GM18508 (cell line): ENCODE measurements around the gene CFAP46.
"Not testable (repeated sequence)": the region's sequence is repeated elsewhere in the genome, so short reads cannot be mapped to it uniquely, and the experiment has no call there.

ENCODE experiments used
- ATAC-seq: cut with Tn5 transposase; IDR thresholded peaks from one replicate; pipeline ENCODE4 v1.9.1; 2021; ENCODE audit warnings: moderate number of reproducible peaks; ENCODE audit not compliant: insufficient read depth, unreplicated experiment

Gene CFAP46

DNA sequence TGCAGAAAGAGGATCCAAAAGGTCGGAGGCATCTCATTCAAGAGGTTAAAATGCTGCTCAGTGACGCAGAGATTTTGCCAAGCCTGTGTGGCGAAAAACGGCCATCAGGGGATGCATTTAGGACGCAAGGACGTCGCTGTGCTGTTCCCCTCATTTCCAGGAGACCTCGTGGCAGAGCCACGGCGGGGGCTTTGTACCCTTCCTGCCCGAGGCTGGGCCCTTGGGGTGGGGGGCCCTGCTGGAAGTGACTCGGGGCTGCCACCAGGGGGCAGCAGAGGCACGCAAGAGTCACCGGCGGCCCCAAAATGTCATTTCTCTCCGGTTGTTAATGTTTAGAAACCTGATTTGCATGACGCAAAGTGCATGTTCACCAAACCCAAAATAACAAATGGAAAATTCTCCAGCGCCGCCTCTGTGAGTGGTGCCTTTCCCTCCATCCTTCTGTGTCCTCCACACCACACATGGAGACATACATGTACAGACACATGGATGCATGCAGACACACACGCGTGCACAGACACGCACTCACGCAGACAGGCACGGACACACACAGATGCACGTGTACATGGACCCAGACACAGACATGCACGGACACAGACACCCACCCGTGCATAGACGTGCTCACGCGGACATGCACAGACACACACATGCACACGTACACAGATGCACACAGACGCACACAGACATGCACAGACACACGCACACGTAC lies 105.4 kb downstream of the CFAP46 start:
- no peak for ATAC-seq

DNA sequence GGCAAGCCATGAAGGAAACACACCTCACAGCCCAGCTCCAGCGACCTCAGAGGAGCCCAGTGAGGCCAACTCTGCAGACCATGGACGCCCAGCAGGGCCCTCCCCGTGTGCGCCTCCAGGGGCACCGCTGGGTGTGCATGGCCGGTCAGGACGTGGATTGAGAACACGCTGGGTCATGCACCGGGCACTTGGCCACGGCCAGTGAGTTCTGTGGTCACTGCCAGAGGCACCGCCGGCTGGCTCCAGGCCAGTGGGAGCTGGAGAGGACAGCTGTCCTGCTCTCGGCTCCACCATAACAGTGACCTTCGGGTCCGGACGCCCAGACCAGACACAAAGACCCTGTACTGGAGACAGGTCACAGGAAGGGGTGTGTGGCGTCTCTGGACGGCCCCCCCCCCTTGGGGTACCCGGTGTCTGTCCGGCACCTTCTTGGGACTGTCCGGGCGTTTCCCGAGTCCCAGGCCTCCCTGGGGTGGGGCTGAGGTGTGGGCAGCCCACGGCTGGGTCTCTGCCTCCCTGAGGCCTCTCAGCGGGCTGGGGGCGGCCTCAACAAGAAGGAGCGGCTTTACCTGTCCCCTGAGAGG lies 106.0 kb downstream of the CFAP46 start:
- no peak for ATAC-seq

DNA sequence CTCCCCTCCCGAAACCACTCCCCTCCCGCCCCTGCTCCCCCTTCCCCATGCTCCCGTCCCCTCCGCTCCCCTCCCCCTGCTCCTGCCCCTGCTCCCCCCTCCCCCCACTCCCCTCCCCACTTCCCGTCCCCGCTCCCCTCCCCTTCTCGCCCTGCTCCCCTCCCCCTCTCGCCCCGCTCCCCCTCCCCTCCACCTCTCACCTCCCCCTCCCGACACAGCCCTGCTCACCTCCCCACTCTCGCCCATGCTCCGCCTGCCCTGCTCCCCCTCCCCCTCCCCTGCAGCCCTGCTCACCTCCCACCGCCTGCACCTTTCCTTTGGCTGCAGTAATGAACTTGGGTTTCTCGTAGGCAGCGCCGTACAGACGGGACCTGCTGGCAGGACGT lies 106.5 kb downstream of the CFAP46 start:
- no peak for ATAC-seq

DNA sequence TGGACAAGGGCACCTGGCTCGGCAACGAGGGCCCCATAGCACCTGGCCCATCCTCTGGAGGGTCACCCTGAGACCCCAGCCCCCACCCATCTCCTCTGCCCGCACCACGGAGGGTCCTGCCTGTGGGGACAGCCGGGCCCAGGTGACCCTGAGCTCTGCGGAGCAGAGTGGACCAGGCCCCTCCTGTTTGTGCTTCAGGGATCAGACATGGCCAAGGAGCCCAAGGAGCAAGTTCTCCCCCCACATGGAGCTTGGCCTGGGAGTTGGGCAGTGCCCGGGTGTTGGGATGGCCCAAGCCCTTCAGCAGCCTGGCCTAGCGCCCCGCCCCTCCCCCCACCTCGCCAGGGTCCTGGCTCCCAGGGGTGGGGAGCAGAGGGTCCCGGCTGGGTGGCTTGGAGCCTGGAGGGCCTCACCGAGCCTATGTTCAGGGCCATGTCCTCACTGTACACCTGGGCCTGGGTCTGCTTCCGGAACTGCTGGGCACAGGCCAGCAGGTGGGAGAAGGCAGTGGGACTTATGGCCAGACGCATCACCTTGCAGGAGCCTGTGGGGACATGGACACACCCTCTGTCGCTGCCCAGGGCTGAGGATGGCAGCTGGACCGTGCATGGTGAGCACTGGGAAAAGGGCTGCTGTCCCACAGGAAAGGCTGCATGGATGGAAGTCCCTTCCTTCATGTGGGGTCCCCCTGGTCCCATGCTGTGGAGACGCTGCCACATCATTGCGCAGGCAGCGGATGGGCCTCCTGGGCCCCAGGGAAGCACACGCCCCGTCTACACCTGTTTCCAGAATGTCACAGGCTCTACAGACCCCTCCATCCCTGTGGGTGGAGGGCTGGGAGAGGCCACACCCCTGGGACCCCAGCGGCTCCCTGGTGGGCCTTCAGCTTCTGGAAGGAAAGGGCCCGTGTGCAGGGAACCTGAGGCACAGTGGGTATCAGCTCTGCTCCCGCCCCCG lies 107.2 kb downstream of the CFAP46 start:
- ATAC-seq = no peak

DNA sequence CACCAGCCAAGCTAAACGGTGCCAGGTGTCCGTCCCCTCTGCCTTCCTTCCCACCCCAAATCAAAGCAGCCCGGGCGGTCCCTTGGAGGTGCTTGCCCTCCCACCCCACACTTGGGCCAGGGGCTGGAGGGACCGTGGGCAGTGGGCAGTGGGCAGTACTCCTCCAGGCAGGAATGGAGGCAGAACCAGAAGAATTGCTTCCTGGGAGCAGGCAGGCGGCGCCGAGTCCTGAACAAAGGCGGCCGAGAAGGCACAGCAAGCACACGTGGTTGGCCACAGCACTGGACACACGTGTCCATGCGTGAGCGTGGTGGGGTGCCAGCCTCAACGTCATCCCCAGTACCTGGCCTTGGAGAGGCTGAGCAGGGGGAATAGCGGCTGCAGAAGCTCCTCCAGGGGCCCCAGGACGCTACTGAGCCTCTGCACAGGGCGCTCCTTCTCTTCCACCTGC lies 108.0 kb downstream of the CFAP46 start:
- no peak for ATAC-seq

DNA sequence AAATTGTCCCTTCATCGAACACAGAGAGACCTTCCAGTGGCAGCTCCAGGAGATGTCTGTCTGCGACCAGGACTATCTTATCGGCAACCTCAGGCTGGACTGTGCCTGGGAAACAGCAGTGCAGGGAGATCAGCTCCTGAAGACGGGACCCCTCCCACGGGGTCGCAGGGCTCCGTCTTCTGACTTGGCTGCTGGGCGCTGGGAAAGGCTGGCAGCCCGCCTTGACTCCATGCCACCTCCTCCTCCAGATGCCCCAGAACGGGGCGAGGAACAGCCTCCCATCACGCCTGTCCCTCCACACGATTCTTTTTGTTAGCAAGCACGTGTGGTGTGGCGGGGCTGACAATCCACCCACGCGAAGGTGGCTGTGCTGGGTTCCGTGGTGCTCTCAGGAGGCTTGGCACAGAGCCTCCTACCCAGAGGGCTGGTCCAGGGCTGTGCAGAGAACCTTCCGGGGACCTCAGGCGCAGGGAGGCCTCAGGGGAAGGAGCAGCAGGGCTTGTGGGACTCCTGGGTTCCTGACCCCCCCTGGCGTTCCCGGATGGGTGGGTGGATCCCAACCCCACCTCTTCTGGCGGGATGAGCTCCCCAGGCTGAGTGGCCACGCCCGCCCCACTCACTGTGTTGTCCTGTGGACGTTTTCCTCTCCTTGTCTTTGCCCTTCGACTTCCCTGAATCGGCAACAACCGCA lies 108.8 kb downstream of the CFAP46 start:
- ATAC-seq = no peak

DNA sequence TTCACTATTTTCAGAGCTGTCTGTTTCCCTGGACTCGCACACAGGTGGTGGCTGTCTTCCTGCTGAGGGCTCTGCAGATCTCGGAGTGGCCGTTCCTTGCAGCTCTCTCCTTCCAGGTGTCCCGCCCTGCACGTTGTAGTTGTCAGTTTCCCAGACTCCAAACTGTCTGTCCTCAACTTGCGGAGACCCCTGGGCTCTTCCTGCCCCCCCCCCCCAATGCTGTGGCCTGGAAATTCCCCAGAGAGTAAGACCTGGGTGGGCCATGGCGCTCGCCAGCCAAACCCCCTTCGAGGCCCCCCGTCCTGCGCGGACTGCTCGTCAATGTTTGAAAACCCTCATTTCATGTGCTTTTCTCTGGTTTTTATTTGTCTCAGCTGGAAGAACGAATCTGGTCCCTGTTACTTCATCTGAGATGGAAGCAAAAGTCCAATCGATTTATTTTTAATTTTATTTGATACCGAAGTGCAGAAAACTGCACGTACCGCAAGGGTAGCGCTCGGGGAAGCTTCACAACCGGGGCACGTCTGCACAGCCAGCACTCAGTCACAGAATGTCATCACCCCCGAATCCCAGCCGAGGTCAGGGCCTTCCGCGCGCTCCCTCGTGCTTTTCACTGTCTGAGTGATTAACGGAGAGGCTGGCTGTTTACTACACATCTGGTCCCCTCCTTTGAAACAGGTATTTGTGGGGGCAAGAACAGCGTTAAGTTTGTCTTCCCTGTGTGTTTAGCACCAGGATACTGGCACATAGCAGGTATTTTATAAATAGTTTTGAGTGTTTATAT lies 110.0 kb downstream of the CFAP46 start:
- no peak for ATAC-seq

DNA sequence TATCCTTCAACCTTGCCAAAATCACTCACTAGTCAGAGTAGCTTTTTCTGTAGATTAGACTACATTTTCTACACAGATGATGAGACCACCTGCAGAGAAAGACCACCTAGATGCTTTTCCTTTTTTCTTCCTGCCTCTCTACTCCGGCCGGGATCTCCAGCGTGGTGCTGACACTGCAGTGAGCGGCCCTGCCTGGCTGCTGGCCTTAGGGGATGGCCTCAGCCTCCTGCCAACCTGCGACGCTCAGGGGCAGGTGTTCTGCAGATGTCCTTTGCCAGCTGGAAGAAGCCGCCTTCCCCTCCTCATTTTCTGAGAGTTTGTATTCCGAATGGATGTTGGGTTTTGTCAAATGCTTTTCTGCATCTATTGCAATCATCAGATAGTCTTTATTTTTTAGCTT lies 113.0 kb downstream of the CFAP46 start:
- no peak for ATAC-seq

DNA sequence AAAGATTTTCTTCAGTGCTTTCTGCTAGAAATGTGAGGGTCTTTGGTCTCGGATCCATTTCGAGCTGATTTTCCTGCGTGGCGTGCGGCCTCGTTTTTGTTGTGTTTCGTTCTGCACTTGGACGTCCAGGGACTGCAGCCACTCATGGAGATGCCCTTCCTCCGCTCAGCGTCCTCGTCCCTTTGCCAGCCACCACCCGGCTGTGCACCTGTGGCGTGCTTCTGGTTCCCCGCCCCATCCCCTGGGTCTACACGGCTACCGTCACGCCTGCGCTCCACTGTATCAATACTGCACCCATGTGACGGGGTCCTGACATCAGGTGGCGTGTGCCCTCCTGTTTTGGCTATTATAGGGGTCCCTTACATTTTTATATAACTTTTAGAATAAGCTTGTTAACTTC lies 113.7 kb downstream of the CFAP46 start:
- ATAC-seq = no peak

DNA sequence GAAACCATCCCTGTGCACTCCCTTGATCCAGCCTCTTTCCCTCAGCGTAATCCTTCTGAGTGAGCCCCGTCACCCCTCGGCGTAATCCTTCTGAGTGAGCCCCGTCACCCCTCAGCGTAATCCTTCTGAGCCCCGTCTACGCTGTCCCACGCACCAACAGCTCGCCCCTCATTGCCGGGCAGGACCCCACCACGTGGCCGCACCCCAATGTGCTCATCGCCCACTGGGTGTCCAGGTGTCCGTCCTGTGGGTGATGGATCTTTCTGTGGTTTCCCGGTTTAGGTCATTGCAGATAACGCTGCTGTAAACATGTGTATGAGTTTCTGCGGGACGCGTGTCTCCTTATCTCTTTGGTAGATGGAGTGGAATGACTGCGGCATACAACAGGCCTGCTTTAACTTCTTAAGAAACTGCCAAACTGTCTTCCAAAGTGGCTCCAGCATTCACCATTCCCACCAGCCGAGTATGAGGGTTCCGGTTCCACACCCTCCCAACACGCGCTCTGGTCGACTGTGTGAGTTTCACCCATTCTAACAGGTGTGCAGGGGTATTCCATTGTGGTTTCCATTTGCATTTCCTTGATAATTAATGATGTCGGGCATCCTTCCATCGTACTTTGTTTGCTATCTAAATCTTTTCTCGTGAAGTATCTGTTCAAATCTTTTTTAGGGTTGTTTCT lies 114.4 kb downstream of the CFAP46 start:
- ATAC-seq = no peak

DNA sequence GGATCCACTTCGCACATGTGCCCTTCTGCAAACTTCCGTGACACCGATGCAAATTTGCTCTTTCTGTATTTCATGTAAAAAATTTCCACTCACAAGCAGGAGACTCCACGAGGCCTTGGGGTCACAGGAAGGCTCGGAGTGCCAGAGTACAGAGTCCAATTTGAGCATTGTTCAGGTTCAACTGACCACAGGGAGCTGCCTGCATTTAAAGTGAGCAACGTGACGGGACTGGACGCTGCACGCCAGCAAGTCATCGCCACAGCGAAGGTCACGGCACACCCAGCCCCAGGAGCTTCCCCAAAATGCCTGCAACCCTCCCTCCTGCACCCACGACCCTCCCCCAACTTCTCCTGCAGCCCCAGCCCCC lies 115.0 kb downstream of the CFAP46 start:
- no peak for ATAC-seq

DNA sequence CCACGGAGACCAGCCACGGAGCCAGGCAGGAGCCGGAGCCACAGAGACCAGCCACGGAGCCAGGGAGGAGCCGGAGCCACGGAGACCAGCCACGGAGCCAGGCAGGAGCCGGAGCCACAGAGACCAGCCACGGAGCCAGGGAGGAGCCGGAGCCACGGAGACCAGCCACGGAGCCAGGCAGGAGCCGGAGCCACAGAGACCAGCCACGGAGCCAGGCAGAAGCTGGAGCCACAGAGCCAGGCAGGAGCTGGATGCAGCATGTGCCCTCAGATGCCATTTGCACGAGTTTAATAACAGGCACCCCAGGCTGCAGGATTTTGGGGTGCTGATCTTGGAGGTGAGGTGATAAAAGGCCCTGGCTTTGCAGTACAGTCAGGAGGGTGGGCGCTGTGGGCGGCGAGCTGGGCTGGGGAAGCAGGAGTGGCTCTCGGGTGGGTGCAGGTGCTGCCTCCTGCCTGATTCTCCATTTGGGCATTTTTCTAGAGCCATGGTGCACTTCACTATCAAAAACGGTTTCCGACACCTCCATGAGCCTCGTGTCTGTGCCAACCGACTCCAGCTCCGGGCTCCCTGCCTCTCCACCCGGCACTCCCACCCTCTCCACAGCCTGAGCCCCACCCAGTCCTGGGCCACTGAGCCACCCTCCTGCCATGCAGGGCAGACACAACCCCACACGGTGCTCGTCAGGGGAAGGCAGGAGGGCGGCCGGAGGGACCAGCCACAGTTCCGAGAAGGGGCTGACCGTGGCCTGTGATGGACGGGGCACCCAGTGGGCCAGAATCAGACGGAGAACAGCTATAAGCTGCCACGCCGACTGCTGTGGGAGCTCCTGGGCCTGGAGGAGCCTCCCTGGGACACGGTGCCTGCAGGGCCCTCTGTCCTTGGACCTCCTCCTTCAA lies 115.6 kb downstream of the CFAP46 start:
- no peak for ATAC-seq

DNA sequence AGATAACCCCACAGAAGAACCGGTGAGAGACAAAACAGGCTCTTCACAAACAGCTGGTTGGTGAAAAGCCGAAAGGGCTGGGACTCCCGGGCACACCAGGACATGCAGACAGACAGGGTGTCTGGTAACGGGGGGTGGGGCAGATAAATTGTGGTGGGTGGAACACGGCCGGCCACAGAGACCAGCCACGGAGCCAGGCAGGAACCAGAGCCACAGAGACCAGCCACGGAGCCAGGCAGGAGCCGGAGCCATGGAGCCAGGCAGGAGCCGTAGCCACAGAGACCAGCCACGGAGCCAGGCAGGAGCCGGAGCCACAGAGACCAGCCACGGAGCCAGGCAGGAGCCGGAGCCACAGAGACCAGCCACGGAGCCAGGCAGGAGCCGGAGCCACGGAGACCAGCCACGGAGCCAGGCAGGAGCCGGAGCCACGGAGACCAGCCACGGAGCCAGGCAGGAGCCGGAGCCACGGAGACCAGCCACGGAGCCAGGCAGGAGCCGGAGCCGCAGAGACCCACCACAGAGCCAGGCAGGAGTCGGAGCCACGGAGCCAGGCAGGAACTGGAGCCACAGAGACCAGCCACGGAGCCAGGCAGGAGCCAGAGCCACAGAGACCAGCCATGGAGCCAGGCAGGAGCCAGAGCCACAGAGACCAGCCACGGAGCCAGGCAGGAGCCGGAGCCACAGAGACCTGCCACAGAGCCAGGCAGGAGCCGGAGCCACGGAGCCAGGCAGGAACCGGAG lies 116.4 kb downstream of the CFAP46 start:
- ATAC-seq = not testable (repeated sequence)

DNA sequence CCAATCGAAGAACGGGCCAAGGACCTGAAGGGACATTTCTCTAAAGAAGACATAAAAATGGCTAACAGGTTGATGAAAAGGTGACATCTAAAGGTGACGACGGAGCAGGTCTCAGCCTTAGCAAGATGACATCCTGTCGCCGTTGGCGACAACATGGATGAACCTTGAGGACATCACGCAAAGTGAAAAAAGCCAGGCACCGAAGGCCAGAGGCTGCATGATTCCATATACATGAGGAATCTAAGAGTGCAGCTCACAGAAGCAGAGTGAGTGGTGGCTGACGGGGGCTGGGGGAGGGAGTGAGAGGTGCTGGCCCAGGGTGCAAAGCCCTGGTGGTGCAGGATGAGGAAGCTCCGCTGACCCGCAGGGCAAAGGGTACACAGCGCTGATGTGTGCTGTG lies 122.3 kb downstream of the CFAP46 start:
- ATAC-seq = no peak

DNA sequence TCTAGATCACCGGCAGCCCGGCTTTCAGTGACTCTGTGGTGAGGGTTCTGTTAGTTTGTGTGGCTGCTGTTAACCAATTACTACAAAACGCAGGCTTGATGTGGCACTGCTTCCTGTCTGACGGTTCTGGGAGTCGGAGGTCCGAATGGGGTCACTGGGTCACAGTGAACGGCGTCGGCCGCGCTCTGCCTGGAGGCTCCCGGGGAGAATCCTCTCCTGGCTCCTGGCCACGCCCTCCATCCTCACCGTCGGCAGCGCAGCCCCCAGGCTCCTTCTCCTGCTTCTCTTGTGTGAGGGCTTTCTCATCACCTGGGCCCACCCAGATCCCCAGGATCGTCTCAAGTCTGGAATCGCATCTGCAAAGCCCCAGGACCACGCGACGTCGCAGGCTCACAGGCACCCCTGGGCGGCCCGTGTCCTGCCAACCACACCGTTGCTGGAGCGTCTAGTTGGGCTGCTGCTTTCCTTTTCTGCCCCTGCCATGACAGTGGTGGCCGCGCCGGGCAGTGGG lies 124.6 kb downstream of the CFAP46 start:
- no peak for ATAC-seq

DNA sequence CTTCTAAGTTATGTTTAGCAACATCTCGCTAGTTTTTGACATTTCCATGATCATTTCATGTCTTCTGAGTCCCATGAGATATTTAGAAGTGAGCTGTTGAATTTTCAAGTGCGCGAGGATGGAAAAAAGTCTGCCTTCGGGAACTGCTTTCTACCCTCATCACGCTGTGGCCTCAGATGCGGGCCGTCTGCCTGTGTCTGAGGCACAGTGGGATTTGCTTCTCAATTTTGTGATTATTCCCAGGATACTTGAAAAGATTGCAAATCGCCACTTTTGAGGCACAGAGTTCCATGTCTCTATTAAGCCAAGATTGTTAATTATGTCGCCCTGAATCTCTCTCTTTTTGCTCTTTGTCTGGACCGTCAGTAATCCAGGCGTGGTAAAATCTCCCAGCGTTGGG lies 125.7 kb downstream of the CFAP46 start:
- no peak for ATAC-seq

DNA sequence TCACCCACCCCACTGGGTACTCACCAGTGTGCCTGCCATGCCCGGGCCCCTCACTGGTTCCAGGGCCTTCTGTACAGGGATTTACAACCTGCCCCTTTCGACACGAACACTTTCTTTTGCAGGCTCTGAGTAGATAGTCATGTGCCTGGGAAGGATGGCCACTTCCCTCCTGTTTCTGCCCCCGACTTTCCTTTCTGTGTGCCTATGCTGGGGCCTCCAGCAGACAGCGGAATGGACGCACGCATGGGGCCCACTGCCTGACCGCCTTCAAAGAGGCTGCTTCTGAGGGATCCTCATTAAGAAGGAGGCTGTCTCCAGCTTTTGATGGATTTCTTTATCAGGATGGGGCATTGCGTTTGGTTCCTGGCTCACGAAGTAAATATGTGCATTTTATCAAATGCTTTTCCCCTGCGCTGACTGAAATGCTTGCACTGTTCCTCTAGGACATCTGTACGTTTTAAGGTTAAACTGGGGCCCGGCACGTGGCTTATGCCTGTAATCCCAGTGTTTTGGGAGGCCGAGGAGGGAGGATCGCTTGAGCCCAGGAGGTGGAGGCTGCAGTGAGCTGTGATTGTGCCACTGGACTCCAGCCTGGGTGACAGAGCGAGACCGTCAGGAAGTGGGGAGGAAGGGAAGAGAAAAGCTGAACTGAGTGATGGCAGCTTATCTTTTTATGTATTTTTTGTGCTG lies 127.1 kb downstream of the CFAP46 start:
- ATAC-seq = no peak
